GM23338 (cell line): ENCODE measurements around the gene IL1RL1. TPM values are rescaled to one million over a fixed set of nuclear protein-coding genes. Genes with fewer than 3 reads are reported as not detected.

Experiments used
- ATAC-seq: fragments of 200-7000 bp; cut with Tn5 transposase; 3 replicates; pipeline ENCODE4 v1.9.1; 2020
- DNase-seq: peaks from one replicate; pipeline ENCODE4 v3.0.0-alpha.2; 2015; ENCODE audit warnings: low spot score
- H2AFZ ChIP-seq: fragments of 200-600 bp; sonication (generic); 2 replicates; pipeline ENCODE4 v1.8.0; 2016; ENCODE audit warnings: antibody characterized with exemption, mild to moderate bottlenecking, moderate library complexity
- H3F3A ChIP-seq: fragments of 200-600 bp; sonication (generic); replicated peaks from 2 replicates; pipeline ENCODE4 v1.8.0; 2017; ENCODE audit warnings: antibody characterized with exemption, mixed run types, low read depth
- H3K27ac ChIP-seq: fragments of 200-600 bp; sonication (generic); 2 replicates; pipeline ENCODE4 v1.6.1; 2016; ENCODE audit warnings: low read depth
- H3K27me3 ChIP-seq: fragments of 200-600 bp; sonication (generic); 2 replicates; pipeline ENCODE4 v1.8.0; 2016; ENCODE audit warnings: mild to moderate bottlenecking, mixed run types, moderate library complexity; ENCODE audit not compliant: insufficient read depth
- H3K36me3 ChIP-seq: fragments of 200-600 bp; sonication (generic); 2 replicates; pipeline ENCODE4 v1.8.0; 2016; ENCODE audit warnings: mild to moderate bottlenecking; ENCODE audit not compliant: insufficient read depth
- H3K4me1 ChIP-seq: fragments of 200-600 bp; sonication (generic); 2 replicates; pipeline ENCODE4 v1.8.0; 2016; ENCODE audit warnings: mild to moderate bottlenecking, moderate library complexity; ENCODE audit not compliant: insufficient read depth
- H3K4me2 ChIP-seq: fragments of 200-600 bp; sonication (generic); 2 replicates; pipeline ENCODE4 v1.7.1; 2017; ENCODE audit warnings: mixed run types
- H3K4me3 ChIP-seq: fragments of 200-600 bp; sonication (generic); 2 replicates; pipeline ENCODE4 v1.6.1; 2016; ENCODE audit warnings: mixed run types
- H3K79me2 ChIP-seq: fragments of 200-600 bp; sonication (generic); replicated peaks from 2 replicates; pipeline ENCODE4 v1.8.0; 2017; ENCODE audit warnings: mild to moderate bottlenecking; ENCODE audit not compliant: insufficient read depth
- H3K9me2 ChIP-seq: fragments of 200-600 bp; sonication (generic); 2 replicates; pipeline ENCODE4 v1.8.0; 2017; ENCODE audit not compliant: insufficient read depth
- H4K20me1 ChIP-seq: fragments of 200-600 bp; sonication (generic); replicated peaks from 2 replicates; pipeline ENCODE4 v1.8.0; 2017; ENCODE audit warnings: mild to moderate bottlenecking; ENCODE audit not compliant: insufficient read depth
- H3K27ac Mint-ChIP-seq: 2 replicates; pipeline ENCODE4 v1.8.0; 2020; ENCODE audit warnings: inconsistent platforms, mild to moderate bottlenecking, moderate library complexity, mixed read lengths
- H3K27me3 Mint-ChIP-seq: 3 replicates; pipeline ENCODE4 v1.8.0; 2022; ENCODE audit warnings: low read depth, mild to moderate bottlenecking, moderate library complexity, mixed read lengths, inconsistent platforms; ENCODE audit not compliant: insufficient read depth, poor library complexity
- H3K36me3 Mint-ChIP-seq: 3 replicates; pipeline ENCODE4 v1.8.0; 2021; ENCODE audit warnings: low read depth, mild to moderate bottlenecking, inconsistent platforms, moderate library complexity, mixed read lengths
- H3K4me1 Mint-ChIP-seq: 3 replicates; pipeline ENCODE4 v1.8.0; 2020; ENCODE audit warnings: mild to moderate bottlenecking, inconsistent platforms, mixed read lengths
- H3K4me3 Mint-ChIP-seq: 3 replicates; pipeline ENCODE4 v1.8.0; 2021; ENCODE audit warnings: moderate library complexity, mild to moderate bottlenecking, inconsistent platforms, mixed read lengths
- H3K9me3 Mint-ChIP-seq: 3 replicates; pipeline ENCODE4 v1.8.0; 2020; ENCODE audit warnings: moderate library complexity, mild to moderate bottlenecking, inconsistent platforms, mixed read lengths
- CREB1 ChIP-seq: fragments of 250-450 bp; sonication (Bioruptor Pico); IDR thresholded peaks from 2 replicates; pipeline ENCODE4 v1.5.0; 2020; ENCODE audit warnings: low read depth, mild to moderate bottlenecking, moderate library complexity
- CTCF ChIP-seq, 2 experiments: fragments of 200-600 bp in 1 of 2; sonication (generic) in 1 of 2; conservative IDR thresholded peaks; 2 replicates each; pipeline versions ENCODE4 v1.5.1 to v1.6.1; 2016 to 2017; ENCODE audit warnings: antibody characterized with exemption in 2 of 2, low read depth in 2 of 2, mild to moderate bottlenecking in 2 of 2, moderate library complexity in 1 of 2
- ETS1 ChIP-seq: IDR thresholded peaks from 2 replicates; pipeline ENCODE4 v1.6.1; 2016; ENCODE audit warnings: antibody characterized with exemption
- EZH2phosphoT487 ChIP-seq: fragments of 200-600 bp; sonication (generic); IDR thresholded peaks from one replicate; pipeline ENCODE4 v1.8.1; 2018; ENCODE audit warnings: antibody characterized with exemption; ENCODE audit not compliant: unreplicated experiment
- JUNB ChIP-seq: IDR thresholded peaks from one replicate; pipeline ENCODE4 v1.6.1; 2016; ENCODE audit warnings: antibody characterized with exemption; ENCODE audit not compliant: unreplicated experiment
- NANOG ChIP-seq: IDR thresholded peaks from 2 replicates; pipeline ENCODE4 v1.6.1; 2016; ENCODE audit warnings: antibody characterized with exemption, borderline replicate concordance
- ZNF114 ChIP-seq: fragments of 250-450 bp; sonication (Bioruptor Pico); IDR thresholded peaks from 2 replicates; pipeline ENCODE4 v1.5.0; 2020; ENCODE audit warnings: mild to moderate bottlenecking, moderate library complexity
- ZNF331 ChIP-seq: fragments of 250-450 bp; sonication (Bioruptor Pico); IDR thresholded peaks from 2 replicates; pipeline ENCODE4 v1.5.0; 2020; ENCODE audit warnings: low read depth, mild to moderate bottlenecking, moderate library complexity
- polyA plus RNA-seq: library from polyadenylated mRNA; unstranded; fragments of >200 nt; fragmentation: Nextera tagmentation; extraction: Ambion mirVana; gene quantifications from 2 replicates; pipeline ENCODE4 v1.2.1, GENCODE V29; 2016
- total RNA-seq: library from RNA; depleted of rRNA; stranded (reverse); fragments of >200 nt; shearing (Covaris generic); gene quantifications from 2 replicates; pipeline ENCODE4 v1.2.3, GENCODE V29; 2014
- TF ChIP-seq, protein P1 (sequence below): IDR thresholded peaks from one replicate; pipeline ENCODE4 v1.6.1; 2018; ENCODE audit warnings: antibody characterized with exemption; ENCODE audit not compliant: unreplicated experiment

Gene IL1RL1
- total and polyA plus RNA-seq, 2 experiments from 2014 or later: not detected

DNA sequence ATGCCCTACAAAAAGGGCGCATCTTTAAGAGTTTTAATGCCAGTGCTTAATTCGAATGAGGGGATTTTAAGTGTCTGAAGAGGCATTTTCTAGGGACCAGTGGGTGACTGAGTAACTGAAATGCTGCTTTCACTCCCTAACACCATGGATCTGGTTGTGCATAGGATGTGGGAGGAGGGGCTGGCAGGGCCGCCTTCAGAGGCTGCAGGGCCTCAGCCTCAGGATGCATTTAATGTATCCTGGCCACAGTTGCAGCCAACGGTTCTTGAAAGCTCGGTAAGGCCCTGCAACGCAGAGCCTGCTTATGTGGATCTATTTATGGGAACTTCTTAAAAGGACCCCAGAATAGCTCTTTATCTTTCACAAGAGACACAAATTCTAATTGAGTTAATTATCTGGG is 85.8 kb downstream of the IL1RL1 start:
- no peaks in the 10 kb centered on the region for H3K27me3 ChIP-seq
- H3K4me2 ChIP-seq: no peak overlapping the region
- DNase-seq (peak; percentile 30), ATAC-seq (peak; percentile 78)
- H3K9me3 Mint-ChIP-seq: no peaks in the 10 kb centered on the region
- no peaks in the 10 kb centered on the region for H4K20me1 ChIP-seq
- no peaks in the 10 kb centered on the region for H3F3A ChIP-seq
- H3K36me3 Mint-ChIP-seq: no peaks in the 10 kb centered on the region
- no peaks in the 10 kb centered on the region for H3K36me3 ChIP-seq
- H3K27me3 Mint-ChIP-seq: no peaks in the 10 kb centered on the region
- H3K4me3 ChIP-seq: no peak overlapping the region
- no peak overlapping the region for H3K27ac ChIP-seq
- no peaks in the 10 kb centered on the region for H3K9me2 ChIP-seq
- no peaks in the 10 kb centered on the region for H3K4me1 Mint-ChIP-seq
- no peak overlapping the region for H3K4me3 Mint-ChIP-seq
- no peaks in the 10 kb centered on the region for H3K79me2 ChIP-seq
- peak overlapping the region; percentile 54 for H2AFZ ChIP-seq
- H3K27ac Mint-ChIP-seq: no peak overlapping the region
- TF ChIP-seq ETS1 (no peak), NANOG (no peak), CTCF (conservative IDR thresholded peaks at IDR 0.05; ENCODE audit: low read depth in 2 of 2) (no peak)
- no peaks in the 10 kb centered on the region for H3K4me1 ChIP-seq

DNA sequence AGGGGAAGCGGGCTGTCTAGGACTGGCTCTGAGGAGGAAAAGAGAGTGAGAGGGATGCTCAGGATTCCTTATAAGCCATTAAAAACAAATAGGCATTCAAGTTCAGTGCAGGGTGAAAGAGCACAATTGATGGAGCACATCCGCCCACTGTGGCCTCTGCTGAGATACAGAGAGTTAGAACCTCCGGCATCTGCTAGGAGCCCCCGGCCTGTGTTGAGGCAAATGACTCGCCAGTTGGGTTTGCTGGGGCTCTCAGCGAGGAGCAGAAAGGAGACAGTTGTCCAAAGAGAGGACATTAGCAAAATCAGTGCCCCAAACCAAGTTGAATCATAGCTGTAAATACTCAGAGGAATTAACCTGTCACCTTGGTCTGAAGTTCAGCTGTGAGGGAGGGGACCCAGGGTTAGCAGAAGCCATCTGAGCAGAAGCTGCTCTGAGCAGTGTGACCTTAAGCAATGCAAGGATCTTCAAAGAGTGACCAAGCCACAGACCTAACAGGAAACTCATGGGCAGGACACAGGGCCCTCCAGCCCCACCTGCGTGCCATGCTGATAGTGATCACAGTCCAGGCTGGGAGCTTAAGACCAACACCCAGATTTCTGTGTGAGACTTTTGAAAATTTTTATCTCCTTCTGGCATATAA is 88.3 kb downstream of the IL1RL1 start:
- Mint-ChIP-seq H3K27me3 (no peaks in the 10 kb centered on the region), H3K9me3 (no peaks in the 10 kb centered on the region), H3K4me1 (no peaks in the 10 kb centered on the region), H3K27ac (no peak overlapping the region), H3K36me3 (no peaks in the 10 kb centered on the region), H3K4me3 (no peak overlapping the region)
- Histone ChIP-seq H3K79me2 (no peaks in the 10 kb centered on the region), H3K4me1 (no peaks in the 10 kb centered on the region), H3K27me3 (no peaks in the 10 kb centered on the region), H3K36me3 (no peaks in the 10 kb centered on the region), H2AFZ (no peak overlapping the region), H3F3A (no peaks in the 10 kb centered on the region), H3K4me2 (no peak overlapping the region), H4K20me1 (no peaks in the 10 kb centered on the region), H3K27ac (no peak overlapping the region), H3K9me2 (no peaks in the 10 kb centered on the region), H3K4me3 (no peak overlapping the region)
- ATAC-seq: no peak
- no peak for DNase-seq
- TF ChIP-seq ZNF114 (no peak), CREB1 (CRISPR knock-in tag) (no peak), ETS1 (no peak), ZNF331 (CRISPR knock-in tag) (no peak), NANOG (no peak), EZH2phosphoT487 (no peak), JUNB (no peak), CTCF (conservative IDR thresholded peaks at IDR 0.05; ENCODE audit: low read depth in 2 of 2) (no peak)
- TF ChIP-seq, protein P1, sequence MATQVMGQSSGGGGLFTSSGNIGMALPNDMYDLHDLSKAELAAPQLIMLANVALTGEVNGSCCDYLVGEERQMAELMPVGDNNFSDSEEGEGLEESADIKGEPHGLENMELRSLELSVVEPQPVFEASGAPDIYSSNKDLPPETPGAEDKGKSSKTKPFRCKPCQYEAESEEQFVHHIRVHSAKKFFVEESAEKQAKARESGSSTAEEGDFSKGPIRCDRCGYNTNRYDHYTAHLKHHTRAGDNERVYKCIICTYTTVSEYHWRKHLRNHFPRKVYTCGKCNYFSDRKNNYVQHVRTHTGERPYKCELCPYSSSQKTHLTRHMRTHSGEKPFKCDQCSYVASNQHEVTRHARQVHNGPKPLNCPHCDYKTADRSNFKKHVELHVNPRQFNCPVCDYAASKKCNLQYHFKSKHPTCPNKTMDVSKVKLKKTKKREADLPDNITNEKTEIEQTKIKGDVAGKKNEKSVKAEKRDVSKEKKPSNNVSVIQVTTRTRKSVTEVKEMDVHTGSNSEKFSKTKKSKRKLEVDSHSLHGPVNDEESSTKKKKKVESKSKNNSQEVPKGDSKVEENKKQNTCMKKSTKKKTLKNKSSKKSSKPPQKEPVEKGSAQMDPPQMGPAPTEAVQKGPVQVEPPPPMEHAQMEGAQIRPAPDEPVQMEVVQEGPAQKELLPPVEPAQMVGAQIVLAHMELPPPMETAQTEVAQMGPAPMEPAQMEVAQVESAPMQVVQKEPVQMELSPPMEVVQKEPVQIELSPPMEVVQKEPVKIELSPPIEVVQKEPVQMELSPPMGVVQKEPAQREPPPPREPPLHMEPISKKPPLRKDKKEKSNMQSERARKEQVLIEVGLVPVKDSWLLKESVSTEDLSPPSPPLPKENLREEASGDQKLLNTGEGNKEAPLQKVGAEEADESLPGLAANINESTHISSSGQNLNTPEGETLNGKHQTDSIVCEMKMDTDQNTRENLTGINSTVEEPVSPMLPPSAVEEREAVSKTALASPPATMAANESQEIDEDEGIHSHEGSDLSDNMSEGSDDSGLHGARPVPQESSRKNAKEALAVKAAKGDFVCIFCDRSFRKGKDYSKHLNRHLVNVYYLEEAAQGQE: no peak
